HEK293 (cell line): ENCODE measurements around the gene NFATC3.

Experiments used
- CTCF ChIA-PET: fragments of 350-600 bp; formaldehyde crosslinking; extraction: SDS; loops from one replicate; lab custom pipeline; 2021; ENCODE audit warnings: antibody characterized with exemption; lab: Yijun Ruan, JAX
- POLR2A ChIA-PET: fragments of 300-600 bp; formaldehyde crosslinking; extraction: SDS; loops from one replicate; lab custom pipeline; 2020; ENCODE audit warnings: antibody characterized with exemption, inconsistent platforms; lab: Yijun Ruan, JAX
- H3K27ac ChIP-seq: fragments of 200-500 bp; sonication (Bioruptor generic); 2 replicates; pipeline ENCODE4 v1.5.1; 2014; ENCODE audit warnings: low read depth, low read length, control low read depth, inconsistent platforms; ENCODE audit errors: extremely low read depth
- H3K36me3 ChIP-seq, 2 experiments: fragments of 200-500 bp in 1 of 2; sonication (Bioruptor generic) in 1 of 2; 1 replicate in 1 of 2; 2 replicates in 1 of 2; pipeline ENCODE4 v1.5.1; 2014 to 2017; ENCODE audit warnings: inconsistent platforms in 2 of 2, low read length in 2 of 2; ENCODE audit not compliant: control insufficient read depth in 2 of 2, insufficient read depth in 1 of 2
- H3K4me1 ChIP-seq: fragments of 200-500 bp; sonication (Bioruptor generic); 2 replicates; pipeline ENCODE4 v1.5.1; 2014; ENCODE audit warnings: mild to moderate bottlenecking, low read length, inconsistent platforms; ENCODE audit not compliant: control insufficient read depth, insufficient read depth
- H3K4me3 ChIP-seq: 2 replicates; pipeline ENCODE4 v1.5.1; 2011; ENCODE audit warnings: low read depth, mild to moderate bottlenecking, control low read depth, low read length, moderate library complexity
- H3K9me3 ChIP-seq: fragments of 200-500 bp; sonication (Bioruptor generic); 2 replicates; pipeline ENCODE4 v1.5.1; 2014; ENCODE audit warnings: low read depth, low read length, inconsistent platforms; ENCODE audit not compliant: control insufficient read depth, insufficient read depth
- MZF1 ChIP-seq: fragments of 450-650 bp; formaldehyde crosslinking; IDR thresholded peaks from 2 replicates; pipeline ENCODE4 v1.5.1; 2017; ENCODE audit warnings: missing biosample characterization, missing genetic modification characterization, borderline replicate concordance
- OVOL3 ChIP-seq: fragments of 450-650 bp; formaldehyde crosslinking; IDR thresholded peaks from 2 replicates; pipeline ENCODE4 v1.5.1; 2016; ENCODE audit warnings: missing biosample characterization, missing genetic modification characterization
- ZBTB49 ChIP-seq: fragments of 450-650 bp; formaldehyde crosslinking; IDR thresholded peaks from 2 replicates; pipeline ENCODE4 v1.5.1; 2016; ENCODE audit warnings: missing biosample characterization, missing genetic modification characterization, low read depth
- ZFP69B ChIP-seq: fragments of 450-650 bp; formaldehyde crosslinking; IDR thresholded peaks from 2 replicates; pipeline ENCODE4 v1.5.1; 2016; ENCODE audit warnings: missing biosample characterization, missing genetic modification characterization
- ZNF214 ChIP-seq: fragments of 450-650 bp; formaldehyde crosslinking; IDR thresholded peaks from 2 replicates; pipeline ENCODE4 v1.5.1; 2017; ENCODE audit warnings: missing biosample characterization, mild to moderate bottlenecking, missing genetic modification characterization, borderline replicate concordance
- ZNF266 ChIP-seq: fragments of 450-650 bp; formaldehyde crosslinking; IDR thresholded peaks from 2 replicates; pipeline ENCODE4 v1.5.1; 2016; ENCODE audit warnings: missing biosample characterization, missing genetic modification characterization, low read depth
- ZNF302 ChIP-seq: fragments of 450-650 bp; formaldehyde crosslinking; IDR thresholded peaks from 2 replicates; pipeline ENCODE4 v1.5.1; 2016; ENCODE audit warnings: missing biosample characterization, missing genetic modification characterization, low read depth
- ZNF391 ChIP-seq: fragments of 450-650 bp; formaldehyde crosslinking; IDR thresholded peaks from 2 replicates; pipeline ENCODE4 v1.5.1; 2016; ENCODE audit warnings: low read depth, missing biosample characterization, missing genetic modification characterization, borderline replicate concordance
- ZNF404 ChIP-seq: fragments of 450-650 bp; formaldehyde crosslinking; IDR thresholded peaks from 2 replicates; pipeline ENCODE4 v1.5.1; 2017; ENCODE audit warnings: missing biosample characterization, missing genetic modification characterization
- TF ChIP-seq, protein P1 (sequence below): fragments of 450-650 bp; IDR thresholded peaks from 2 replicates; pipeline ENCODE4 v1.5.1; 2018; ENCODE audit warnings: missing biosample characterization, mild to moderate bottlenecking, missing genetic modification characterization
- TF ChIP-seq, protein P2 (sequence below): fragments of 450-650 bp; formaldehyde crosslinking; IDR thresholded peaks from 2 replicates; pipeline ENCODE4 v1.5.1; 2017; ENCODE audit warnings: missing biosample characterization, missing genetic modification characterization
- TF ChIP-seq, protein P3 (sequence below): fragments of 450-650 bp; formaldehyde crosslinking; IDR thresholded peaks from 2 replicates; pipeline ENCODE4 v1.5.1; 2016; ENCODE audit warnings: missing biosample characterization, missing genetic modification characterization
- TF ChIP-seq, protein P4 (sequence below): fragments of 450-650 bp; formaldehyde crosslinking; IDR thresholded peaks from 2 replicates; pipeline ENCODE4 v1.5.1; 2017; ENCODE audit warnings: missing biosample characterization, missing genetic modification characterization
- TF ChIP-seq, protein P5 (sequence below): fragments of 450-650 bp; formaldehyde crosslinking; IDR thresholded peaks from 2 replicates; pipeline ENCODE4 v1.5.1; 2016; ENCODE audit warnings: missing biosample characterization, missing genetic modification characterization

The NFATC3 gene

DNA sequence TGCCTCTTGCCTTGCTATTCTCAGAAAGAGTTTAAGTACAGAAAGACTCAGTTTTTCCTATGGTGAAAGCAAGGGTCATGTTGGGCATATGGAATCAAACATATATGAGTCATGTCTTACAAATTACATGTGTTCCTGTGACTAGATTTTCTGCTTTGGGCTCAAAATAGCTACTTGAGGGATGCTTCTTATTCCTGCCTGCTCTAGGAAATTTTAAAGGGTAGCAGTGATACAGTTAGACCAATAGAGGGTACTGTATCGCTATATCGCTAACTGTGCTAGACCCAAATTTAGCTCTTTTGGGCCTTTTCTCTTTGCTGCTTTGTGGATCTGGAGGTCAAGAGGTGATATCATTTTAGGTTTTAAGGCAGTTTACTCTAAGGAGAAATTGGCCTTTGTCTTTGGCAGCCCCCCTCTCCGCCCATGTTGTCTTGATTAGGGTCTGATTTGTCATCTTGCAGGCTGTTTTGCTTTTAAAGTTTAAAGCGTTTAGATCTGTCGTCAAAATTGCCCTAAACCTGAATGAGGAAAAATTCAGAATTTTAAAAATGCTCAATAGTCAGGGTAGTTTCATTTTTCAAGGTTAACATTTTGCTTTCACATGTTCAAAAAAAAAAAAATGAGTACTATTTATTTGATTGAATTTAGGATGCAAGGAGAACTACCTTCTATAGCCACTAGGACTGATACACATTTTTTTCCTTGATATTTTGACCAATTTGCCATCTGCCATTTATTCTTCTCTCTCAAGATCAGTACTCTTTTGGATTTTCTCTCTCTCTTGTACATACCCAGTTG is 8.8 kb downstream of the NFATC3 start (continued):
- TF ChIP-seq, protein P1, sequence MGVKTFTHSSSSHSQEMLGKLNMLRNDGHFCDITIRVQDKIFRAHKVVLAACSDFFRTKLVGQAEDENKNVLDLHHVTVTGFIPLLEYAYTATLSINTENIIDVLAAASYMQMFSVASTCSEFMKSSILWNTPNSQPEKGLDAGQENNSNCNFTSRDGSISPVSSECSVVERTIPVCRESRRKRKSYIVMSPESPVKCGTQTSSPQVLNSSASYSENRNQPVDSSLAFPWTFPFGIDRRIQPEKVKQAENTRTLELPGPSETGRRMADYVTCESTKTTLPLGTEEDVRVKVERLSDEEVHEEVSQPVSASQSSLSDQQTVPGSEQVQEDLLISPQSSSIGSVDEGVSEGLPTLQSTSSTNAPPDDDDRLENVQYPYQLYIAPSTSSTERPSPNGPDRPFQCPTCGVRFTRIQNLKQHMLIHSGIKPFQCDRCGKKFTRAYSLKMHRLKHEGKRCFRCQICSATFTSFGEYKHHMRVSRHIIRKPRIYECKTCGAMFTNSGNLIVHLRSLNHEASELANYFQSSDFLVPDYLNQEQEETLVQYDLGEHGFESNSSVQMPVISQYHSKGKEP (tag by site-specific recombination), result no peak
- TF ChIP-seq ZBTB49 (tag by site-specific recombination), result no peak
- TF ChIP-seq ZNF404 (tag by site-specific recombination), result no peak
- TF ChIP-seq ZNF391, result no peak
- TF ChIP-seq ZNF214 (tag by site-specific recombination), result no peak
- TF ChIP-seq, protein P2, sequence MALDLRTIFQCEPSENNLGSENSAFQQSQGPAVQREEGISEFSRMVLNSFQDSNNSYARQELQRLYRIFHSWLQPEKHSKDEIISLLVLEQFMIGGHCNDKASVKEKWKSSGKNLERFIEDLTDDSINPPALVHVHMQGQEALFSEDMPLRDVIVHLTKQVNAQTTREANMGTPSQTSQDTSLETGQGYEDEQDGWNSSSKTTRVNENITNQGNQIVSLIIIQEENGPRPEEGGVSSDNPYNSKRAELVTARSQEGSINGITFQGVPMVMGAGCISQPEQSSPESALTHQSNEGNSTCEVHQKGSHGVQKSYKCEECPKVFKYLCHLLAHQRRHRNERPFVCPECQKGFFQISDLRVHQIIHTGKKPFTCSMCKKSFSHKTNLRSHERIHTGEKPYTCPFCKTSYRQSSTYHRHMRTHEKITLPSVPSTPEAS, result no peak
- TF ChIP-seq, all 188 proteins: peak for 4

DNA sequence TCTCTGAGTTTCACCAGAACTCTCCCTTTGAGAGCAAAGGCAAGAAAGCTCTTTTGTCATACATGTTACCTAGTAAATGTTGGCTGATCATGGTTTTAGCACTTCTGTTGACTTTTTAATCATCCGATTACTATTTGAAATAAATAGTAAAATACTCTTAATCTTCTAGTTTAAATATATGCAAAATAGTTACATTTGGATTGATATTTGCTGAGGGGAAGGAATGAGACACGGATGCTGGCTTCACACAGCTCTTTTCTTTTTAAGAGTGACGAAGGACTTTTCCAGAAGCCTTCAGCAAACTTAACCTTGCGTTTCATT is 9.4 kb downstream of the NFATC3 start:
- POLR2A ChIA-PET, result no interaction called here

GRCh38 chr16:68096491-68096890 is 11.3 kb downstream of the NFATC3 start:
- POLR2A ChIA-PET, result interaction anchor here (2.2 kb wide), 1 partner anchor 11 kb away, joined by 5 read pairs; the partner anchor contains the start of gene NFATC3
- CTCF ChIA-PET, result interaction anchor here (1.3 kb wide), 1 partner anchor 26 kb away, joined by 4 read pairs; no protein-coding TSS in a partner anchor

More for the DNA sequence above, 9.4 kb downstream of the NFATC3 start:
- H3K4me1 ChIP-seq, result peaks cover 22% of the 10 kb centered on the region
- H3K27ac ChIP-seq, result no peak overlapping the region
- H3K36me3 ChIP-seq, result no peaks in the 10 kb centered on the region
- no peak overlapping the region for H3K4me3 ChIP-seq
- H3K9me3 ChIP-seq, result no peaks in the 10 kb centered on the region
- TF ChIP-seq, protein P3, sequence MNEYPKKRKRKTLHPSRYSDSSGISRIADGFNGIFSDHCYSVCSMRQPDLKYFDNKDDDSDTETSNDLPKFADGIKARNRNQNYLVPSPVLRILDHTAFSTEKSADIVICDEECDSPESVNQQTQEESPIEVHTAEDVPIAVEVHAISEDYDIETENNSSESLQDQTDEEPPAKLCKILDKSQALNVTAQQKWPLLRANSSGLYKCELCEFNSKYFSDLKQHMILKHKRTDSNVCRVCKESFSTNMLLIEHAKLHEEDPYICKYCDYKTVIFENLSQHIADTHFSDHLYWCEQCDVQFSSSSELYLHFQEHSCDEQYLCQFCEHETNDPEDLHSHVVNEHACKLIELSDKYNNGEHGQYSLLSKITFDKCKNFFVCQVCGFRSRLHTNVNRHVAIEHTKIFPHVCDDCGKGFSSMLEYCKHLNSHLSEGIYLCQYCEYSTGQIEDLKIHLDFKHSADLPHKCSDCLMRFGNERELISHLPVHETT (tag by site-specific recombination), result no peak
- TF ChIP-seq OVOL3 (tag by site-specific recombination), result no peak
- CTCF ChIA-PET, result interaction anchor here (0.7 to 1.7 kb wide), 10 partner anchors 10 to 169 kb away, joined by 3 to 7 read pairs (median 4); partner anchors contain the start of genes NFATC3 and SLC7A6

More at GRCh38 chr16:68096491-68096890, 11.3 kb downstream of the NFATC3 start:
- Histone ChIP-seq H3K9me3 (no peaks in the 10 kb centered on the region), H3K36me3 (no peaks in the 10 kb centered on the region), H3K4me1 (peaks cover 13% of the 10 kb centered on the region), H3K27ac (no peak overlapping the region), H3K4me3 (no peak overlapping the region)
- TF ChIP-seq ZNF302, result no peak
- no peak for TF ChIP-seq ZNF266 (tag by site-specific recombination)
- TF ChIP-seq, protein P4, sequence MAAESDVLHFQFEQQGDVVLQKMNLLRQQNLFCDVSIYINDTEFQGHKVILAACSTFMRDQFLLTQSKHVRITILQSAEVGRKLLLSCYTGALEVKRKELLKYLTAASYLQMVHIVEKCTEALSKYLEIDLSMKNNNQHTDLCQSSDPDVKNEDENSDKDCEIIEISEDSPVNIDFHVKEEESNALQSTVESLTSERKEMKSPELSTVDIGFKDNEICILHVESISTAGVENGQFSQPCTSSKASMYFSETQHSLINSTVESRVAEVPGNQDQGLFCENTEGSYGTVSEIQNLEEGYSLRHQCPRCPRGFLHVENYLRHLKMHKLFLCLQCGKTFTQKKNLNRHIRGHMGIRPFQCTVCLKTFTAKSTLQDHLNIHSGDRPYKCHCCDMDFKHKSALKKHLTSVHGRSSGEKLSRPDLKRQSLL (tag by site-specific recombination), result no peak
- TF ChIP-seq MZF1 (tag by site-specific recombination), result no peak
- TF ChIP-seq ZFP69B (tag by site-specific recombination), result no peak
- TF ChIP-seq, protein P5, sequence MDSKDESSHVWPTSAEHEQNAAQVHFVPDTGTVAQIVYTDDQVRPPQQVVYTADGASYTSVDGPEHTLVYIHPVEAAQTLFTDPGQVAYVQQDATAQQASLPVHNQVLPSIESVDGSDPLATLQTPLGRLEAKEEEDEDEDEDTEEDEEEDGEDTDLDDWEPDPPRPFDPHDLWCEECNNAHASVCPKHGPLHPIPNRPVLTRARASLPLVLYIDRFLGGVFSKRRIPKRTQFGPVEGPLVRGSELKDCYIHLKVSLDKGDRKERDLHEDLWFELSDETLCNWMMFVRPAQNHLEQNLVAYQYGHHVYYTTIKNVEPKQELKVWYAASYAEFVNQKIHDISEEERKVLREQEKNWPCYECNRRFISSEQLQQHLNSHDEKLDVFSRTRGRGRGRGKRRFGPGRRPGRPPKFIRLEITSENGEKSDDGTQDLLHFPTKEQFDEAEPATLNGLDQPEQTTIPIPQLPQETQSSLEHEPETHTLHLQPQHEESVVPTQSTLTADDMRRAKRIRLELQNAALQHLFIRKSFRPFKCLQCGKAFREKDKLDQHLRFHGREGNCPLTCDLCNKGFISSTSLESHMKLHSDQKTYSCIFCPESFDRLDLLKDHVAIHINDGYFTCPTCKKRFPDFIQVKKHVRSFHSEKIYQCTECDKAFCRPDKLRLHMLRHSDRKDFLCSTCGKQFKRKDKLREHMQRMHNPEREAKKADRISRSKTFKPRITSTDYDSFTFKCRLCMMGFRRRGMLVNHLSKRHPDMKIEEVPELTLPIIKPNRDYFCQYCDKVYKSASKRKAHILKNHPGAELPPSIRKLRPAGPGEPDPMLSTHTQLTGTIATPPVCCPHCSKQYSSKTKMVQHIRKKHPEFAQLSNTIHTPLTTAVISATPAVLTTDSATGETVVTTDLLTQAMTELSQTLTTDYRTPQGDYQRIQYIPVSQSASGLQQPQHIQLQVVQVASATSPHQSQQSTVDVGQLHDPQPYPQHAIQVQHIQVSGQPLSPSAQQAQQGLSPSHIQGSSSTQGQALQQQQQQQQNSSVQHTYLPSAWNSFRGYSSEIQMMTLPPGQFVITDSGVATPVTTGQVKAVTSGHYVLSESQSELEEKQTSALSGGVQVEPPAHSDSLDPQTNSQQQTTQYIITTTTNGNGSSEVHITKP (tag by site-specific recombination), result no peak
